Measurements from ENCODE around the gene ADAMTS18.

DNA sequence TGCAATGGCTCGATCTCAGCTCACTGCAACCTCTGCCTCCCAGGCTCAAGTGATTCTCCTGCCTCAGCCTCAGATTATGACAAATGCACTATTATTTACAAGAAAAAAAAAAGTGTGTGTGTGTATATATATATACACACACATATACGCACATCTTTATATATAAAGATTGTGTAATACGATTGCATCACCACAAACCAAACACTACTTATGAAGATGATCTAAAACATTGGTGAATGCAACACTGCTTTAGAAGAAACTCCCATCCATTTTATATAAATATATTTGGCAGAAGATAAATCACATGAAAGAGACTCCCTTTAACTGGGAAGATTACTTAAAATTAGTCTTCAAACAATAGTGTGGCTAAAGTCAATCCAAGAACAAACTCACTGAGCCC is 138.9 kb downstream of the ADAMTS18 start:
- TF ChIP-seq, protein P1, sequence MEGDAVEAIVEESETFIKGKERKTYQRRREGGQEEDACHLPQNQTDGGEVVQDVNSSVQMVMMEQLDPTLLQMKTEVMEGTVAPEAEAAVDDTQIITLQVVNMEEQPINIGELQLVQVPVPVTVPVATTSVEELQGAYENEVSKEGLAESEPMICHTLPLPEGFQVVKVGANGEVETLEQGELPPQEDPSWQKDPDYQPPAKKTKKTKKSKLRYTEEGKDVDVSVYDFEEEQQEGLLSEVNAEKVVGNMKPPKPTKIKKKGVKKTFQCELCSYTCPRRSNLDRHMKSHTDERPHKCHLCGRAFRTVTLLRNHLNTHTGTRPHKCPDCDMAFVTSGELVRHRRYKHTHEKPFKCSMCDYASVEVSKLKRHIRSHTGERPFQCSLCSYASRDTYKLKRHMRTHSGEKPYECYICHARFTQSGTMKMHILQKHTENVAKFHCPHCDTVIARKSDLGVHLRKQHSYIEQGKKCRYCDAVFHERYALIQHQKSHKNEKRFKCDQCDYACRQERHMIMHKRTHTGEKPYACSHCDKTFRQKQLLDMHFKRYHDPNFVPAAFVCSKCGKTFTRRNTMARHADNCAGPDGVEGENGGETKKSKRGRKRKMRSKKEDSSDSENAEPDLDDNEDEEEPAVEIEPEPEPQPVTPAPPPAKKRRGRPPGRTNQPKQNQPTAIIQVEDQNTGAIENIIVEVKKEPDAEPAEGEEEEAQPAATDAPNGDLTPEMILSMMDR (conservative IDR thresholded peaks at IDR 0.05 in 1 of 2, IDR thresholded peaks at IDR 0.05 in 1 of 2; ENCODE audit: low read depth in 1 of 2, low read length in 2 of 2): no peak
- TF ChIP-seq EZH2 (IDR thresholded peaks at IDR 0.05; ENCODE audit: low read length, missing control alignments): no peak
